Activated naive CD4-positive, alpha-beta T cell treated with anti-CD3 and anti-CD28 coated beads for 36 hours (primary cell): ENCODE results near the gene NRP2. TPM values are rescaled to one million over a fixed set of nuclear protein-coding genes. Genes with fewer than 3 reads are reported as not detected.

Experiments used
- CTCF ChIA-PET: fragments of 350-600 bp; sonication (Branson Sonifier 250); formaldehyde crosslinking; loops from one replicate; lab custom pipeline; 2021; ENCODE audit warnings: antibody characterized with exemption; lab: Charles Lee
- DNase-seq: peaks from one replicate; pipeline ENCODE4 v3.0.0-alpha.2; 2020
- H3K27ac Mint-ChIP-seq: one replicate; pipeline ENCODE4 v1.8.0; 2021; ENCODE audit warnings: mild to moderate bottlenecking, mixed read lengths
- H3K27me3 Mint-ChIP-seq: one replicate; pipeline ENCODE4 v1.8.0; 2021; ENCODE audit warnings: low read depth, mixed read lengths
- H3K36me3 Mint-ChIP-seq: one replicate; pipeline ENCODE4 v1.8.0; 2021; ENCODE audit warnings: low read depth, mixed read lengths
- H3K4me1 Mint-ChIP-seq: one replicate; pipeline ENCODE4 v1.8.0; 2021; ENCODE audit warnings: low read depth, mixed read lengths
- H3K4me3 Mint-ChIP-seq: one replicate; pipeline ENCODE4 v1.8.0; 2021; ENCODE audit warnings: mild to moderate bottlenecking, moderate library complexity, mixed read lengths
- H3K9me3 Mint-ChIP-seq: one replicate; pipeline ENCODE4 v1.8.0; 2021; ENCODE audit warnings: mixed read lengths
- intact Hi-C: fragments of 100-400 bp; cut with micrococcal nuclease; formaldehyde crosslinking; loops from one replicate; pipeline ENCODE4 v1.15.1; 2023
- total RNA-seq, 2 experiments: library from RNA; stranded (reverse); gene quantifications; one replicate each; pipeline ENCODE4 v1.2.3, GENCODE V29; 2021

The NRP2 gene
- total RNA-seq, 2 experiments from 2014 or later, result 2.5 to 2.8 TPM

DNA sequence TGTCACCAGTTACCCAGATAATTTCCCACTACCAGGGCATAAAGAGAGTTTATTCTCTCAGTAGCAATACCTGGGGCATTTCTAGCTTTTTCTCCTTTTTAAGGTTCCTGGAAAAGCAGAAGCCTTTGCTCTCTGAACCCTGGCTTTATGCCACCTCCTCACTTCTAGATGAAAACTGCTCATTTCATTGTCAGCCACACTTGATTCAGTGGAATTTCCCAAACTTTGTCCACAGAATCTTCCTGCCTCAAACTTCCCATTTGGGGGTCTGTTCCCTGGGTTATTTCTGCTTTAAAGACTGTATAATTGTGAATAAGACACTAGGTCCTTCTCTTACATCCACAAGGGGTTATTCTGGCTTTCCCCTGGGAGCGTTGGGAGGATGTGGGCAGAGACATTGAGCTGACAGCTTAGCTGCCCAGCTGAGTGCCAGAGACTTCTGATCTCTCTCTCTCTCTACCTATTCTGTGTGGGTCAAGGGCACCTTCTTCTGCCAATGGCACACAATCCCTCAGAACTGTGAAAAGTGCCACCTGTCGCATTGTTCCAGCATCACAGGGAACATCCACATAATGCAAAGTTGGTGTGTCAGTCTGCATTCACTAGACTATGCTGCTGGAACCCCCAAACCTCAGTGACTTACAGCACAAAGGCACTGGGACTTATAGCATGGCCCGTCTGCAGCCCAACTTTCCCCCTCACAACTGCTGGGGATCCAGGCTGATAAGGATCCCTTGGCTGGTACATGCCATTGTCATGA, 19.9 kb upstream of the NRP2 start:
- H3K4me1 Mint-ChIP-seq, result peaks cover 21% of the 10 kb centered on the region
- no peaks in the 10 kb centered on the region for H3K27me3 Mint-ChIP-seq
- H3K4me3 Mint-ChIP-seq, result no peak overlapping the region
- intact Hi-C loops, result loop anchor here (5.0 kb wide), 1 partner anchor 35 kb away; no protein-coding TSS in a partner anchor
- CTCF ChIA-PET, result interaction anchor here (1.9 kb wide), 1 partner anchor 17 kb away, joined by 5 read pairs; no protein-coding TSS in a partner anchor
- H3K27ac Mint-ChIP-seq, result no peak overlapping the region
- H3K9me3 Mint-ChIP-seq, result peaks cover 1% of the 10 kb centered on the region
- no peaks in the 10 kb centered on the region for H3K36me3 Mint-ChIP-seq
- no peak for DNase-seq

DNA sequence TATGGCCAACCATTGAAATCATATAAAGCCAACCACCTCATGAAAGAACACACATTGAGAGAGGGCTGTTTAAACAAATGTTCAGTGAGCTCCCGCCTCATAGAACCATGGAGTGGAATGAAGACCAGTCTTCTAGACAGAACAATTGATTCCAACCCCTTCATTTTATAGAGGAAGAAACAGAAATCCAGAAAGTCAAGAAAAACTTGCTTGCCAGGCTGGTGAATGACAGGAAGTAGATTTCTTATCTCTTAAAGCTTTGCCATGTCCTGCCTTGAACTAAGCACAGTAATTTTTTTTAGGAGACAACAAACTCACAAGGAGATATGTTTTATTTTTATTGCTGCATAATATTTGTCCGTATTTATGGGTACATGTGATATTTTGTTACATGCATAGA, 16.5 kb upstream of the NRP2 start:
- H3K4me3 Mint-ChIP-seq, result no peak overlapping the region
- no peaks in the 10 kb centered on the region for H3K36me3 Mint-ChIP-seq
- no peak for DNase-seq
- H3K27ac Mint-ChIP-seq, result no peak overlapping the region
- no peaks in the 10 kb centered on the region for H3K27me3 Mint-ChIP-seq
- H3K9me3 Mint-ChIP-seq, result peaks cover 5% of the 10 kb centered on the region
- intact Hi-C loops, result no loop called here
- peaks cover 11% of the 10 kb centered on the region for H3K4me1 Mint-ChIP-seq
- CTCF ChIA-PET, result no interaction called here

DNA sequence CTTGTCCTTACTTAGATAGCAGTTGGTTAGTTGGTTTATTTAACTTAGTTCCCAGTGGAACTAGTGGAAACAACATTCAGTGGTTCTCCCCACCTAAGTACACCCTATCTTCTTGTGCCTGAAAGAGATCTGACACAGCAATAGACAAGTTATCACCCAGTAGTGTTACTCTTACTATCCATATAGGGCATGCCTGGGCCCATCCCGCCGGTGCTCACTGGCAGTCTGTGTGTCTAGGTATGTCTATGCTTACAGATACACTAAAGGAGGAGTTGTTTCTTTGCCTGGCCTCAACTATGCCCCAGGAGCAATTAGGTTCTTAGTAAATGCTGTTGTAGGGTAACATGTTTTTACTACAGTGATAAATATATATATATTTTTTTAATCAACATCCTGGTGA, 12.0 kb upstream of the NRP2 start:
- Mint-ChIP-seq H3K4me1 (peaks cover 2% of the 10 kb centered on the region), H3K27me3 (peaks cover 2% of the 10 kb centered on the region), H3K4me3 (no peak overlapping the region), H3K36me3 (no peaks in the 10 kb centered on the region), H3K9me3 (peaks cover 5% of the 10 kb centered on the region), H3K27ac (no peak overlapping the region)
- intact Hi-C loops, result no loop called here
- no peak for DNase-seq
- CTCF ChIA-PET, result no interaction called here

DNA sequence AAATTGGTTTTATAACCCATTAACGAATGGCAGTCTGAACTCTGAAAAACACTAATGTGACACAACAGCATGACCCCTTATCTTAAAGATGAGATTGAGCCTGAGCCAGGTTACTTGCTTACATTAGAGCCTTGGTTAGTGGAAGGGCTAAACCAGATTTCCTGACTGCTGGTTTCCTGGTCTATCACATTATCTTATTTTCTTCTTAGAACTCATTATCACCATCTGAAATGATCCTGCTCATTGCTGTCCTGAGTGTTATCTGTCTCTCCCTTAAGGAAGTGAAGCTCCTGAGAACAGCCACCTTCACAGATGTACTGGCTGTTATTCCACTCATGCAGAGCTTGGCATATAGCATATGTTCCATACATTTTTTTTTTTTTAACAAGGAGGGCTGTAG, 9.0 kb upstream of the NRP2 start:
- Mint-ChIP-seq H3K4me3 (no peak overlapping the region), H3K27ac (no peak overlapping the region), H3K9me3 (no peaks in the 10 kb centered on the region), H3K36me3 (no peaks in the 10 kb centered on the region), H3K4me1 (no peaks in the 10 kb centered on the region), H3K27me3 (peaks cover 2% of the 10 kb centered on the region)
- CTCF ChIA-PET, result interaction anchor here (1.5 kb wide), 1 partner anchor 18 kb away, joined by 4 read pairs; no protein-coding TSS in a partner anchor
- DNase-seq, result no peak
- intact Hi-C loops, result no loop called here

DNA sequence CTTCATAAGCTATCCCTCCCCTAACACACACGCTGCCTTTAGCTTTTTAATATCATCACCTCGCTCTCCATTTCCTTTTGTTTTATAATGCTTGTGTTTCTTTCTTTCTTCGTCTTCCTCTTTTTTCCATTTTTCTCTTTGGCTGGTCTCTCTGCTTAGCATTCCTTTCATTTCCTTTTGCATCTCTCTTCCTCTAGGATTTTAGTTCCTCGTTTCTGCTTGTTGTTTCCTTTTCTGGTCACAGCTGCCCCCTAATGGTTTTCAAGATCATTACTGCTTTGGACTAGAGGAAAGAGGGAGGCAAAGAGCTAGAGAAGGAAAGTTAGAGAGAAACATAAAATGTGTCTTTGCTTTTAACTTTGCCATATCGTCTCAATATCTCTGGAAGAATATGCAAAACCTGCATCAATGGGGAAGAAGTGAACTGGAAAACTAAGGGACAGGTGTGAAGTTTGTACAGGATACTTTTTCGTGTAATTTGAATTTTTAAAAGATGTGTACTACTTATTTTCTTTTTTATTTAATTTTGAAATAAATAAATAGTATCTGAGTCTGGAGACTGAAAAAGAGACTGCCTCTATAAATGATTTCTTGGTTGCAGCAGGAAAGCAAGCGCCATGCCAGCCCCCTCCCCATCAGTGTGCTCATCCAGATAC, 6.3 kb upstream of the NRP2 start:
- Mint-ChIP-seq H3K27ac (no peak overlapping the region), H3K36me3 (no peaks in the 10 kb centered on the region), H3K9me3 (no peaks in the 10 kb centered on the region), H3K4me3 (no peak overlapping the region), H3K4me1 (peaks cover 2% of the 10 kb centered on the region), H3K27me3 (peaks cover 7% of the 10 kb centered on the region)
- intact Hi-C loops, result loop anchor here (1.0 kb wide), 5 partner anchors 80 to 1568 kb away; no protein-coding TSS in a partner anchor
- CTCF ChIA-PET, result interaction anchor here (0.6 to 3.0 kb wide), 21 partner anchors 13 to 1403 kb away, joined by 3 to 15 read pairs (median 4); no protein-coding TSS in a partner anchor
- DNase-seq, result no peak

DNA sequence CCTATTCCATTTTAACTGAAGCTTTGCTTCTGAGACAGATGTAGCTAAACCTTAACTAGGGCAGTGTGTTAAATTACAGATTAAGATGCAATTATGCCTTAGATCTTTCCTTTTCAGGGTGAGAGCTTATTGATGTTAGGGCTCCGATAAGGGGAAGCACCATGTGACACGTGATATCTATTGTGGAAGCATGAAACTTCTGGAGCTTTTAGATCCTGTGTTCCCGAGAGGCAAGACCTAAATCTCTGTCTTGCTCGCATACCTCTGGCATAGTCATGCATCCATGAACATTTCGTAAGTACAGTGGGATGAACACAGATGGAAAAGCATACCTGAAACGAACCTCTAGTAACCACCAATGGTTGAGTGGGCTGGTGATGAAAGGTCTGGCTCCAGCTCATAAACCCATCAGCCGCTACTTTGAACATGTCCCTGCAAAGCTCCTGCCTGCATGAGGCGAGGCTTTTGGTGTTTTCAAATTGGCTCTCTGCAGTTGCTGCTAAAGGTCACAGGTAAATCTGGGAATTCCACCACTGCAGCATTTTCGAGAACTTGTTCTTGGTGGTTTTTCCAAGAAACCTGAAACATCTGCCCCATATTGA, 3.7 kb upstream of the NRP2 start:
- intact Hi-C loops, result no loop called here
- DNase-seq, result no peak
- CTCF ChIA-PET, result interaction anchor here (0.7 to 1.5 kb wide), 7 partner anchors 16 to 356 kb away, joined by 3 to 6 read pairs (median 3); no protein-coding TSS in a partner anchor
- peaks cover 12% of the 10 kb centered on the region for H3K4me1 Mint-ChIP-seq
- H3K27me3 Mint-ChIP-seq, result peaks cover 22% of the 10 kb centered on the region
- no peak overlapping the region for H3K4me3 Mint-ChIP-seq
- H3K36me3 Mint-ChIP-seq, result no peaks in the 10 kb centered on the region
- H3K9me3 Mint-ChIP-seq, result no peaks in the 10 kb centered on the region
- no peak overlapping the region for H3K27ac Mint-ChIP-seq

DNA sequence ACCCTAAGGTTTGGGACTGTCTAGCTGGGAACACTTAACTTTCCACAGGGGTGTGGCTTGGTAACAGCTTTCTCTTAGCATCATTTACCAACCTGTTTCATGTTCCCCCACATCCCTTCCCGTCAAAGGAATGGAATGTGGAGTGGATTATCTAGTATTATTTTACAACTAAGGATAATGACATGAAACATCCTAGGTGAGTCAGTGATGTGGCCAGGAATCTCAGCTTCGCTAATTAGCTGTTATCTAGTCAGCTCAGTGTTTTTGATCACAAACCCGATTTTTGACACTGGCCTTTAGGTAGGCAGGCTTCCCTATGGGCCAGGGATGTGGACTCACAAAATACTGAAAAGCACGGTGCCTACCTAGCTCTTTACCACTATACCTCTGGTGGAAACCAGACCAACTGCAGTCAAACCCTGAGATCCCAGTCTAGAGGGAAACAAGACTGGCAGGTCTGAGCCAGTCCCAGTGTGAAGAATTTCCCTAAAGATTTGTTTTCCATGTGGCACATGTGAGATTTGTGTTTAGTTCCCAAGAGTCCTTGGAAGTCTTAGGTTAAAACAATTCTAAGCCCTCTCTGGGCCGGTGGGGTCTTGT, 2.8 kb upstream of the NRP2 start:
- peaks cover 31% of the 10 kb centered on the region for H3K27me3 Mint-ChIP-seq
- peaks cover 15% of the 10 kb centered on the region for H3K4me1 Mint-ChIP-seq
- CTCF ChIA-PET, result interaction anchor here (0.7 to 1.5 kb wide), 9 partner anchors 15 to 629 kb away, joined by 3 to 5 read pairs (median 3); no protein-coding TSS in a partner anchor
- no peaks in the 10 kb centered on the region for H3K36me3 Mint-ChIP-seq
- no peaks in the 10 kb centered on the region for H3K9me3 Mint-ChIP-seq
- intact Hi-C loops, result loop anchor here (1.0 to 10.0 kb wide), 10 partner anchors 133 to 1657 kb away; no protein-coding TSS in a partner anchor
- H3K27ac Mint-ChIP-seq, result no peak overlapping the region
- DNase-seq, result no peak
- no peak overlapping the region for H3K4me3 Mint-ChIP-seq

DNA sequence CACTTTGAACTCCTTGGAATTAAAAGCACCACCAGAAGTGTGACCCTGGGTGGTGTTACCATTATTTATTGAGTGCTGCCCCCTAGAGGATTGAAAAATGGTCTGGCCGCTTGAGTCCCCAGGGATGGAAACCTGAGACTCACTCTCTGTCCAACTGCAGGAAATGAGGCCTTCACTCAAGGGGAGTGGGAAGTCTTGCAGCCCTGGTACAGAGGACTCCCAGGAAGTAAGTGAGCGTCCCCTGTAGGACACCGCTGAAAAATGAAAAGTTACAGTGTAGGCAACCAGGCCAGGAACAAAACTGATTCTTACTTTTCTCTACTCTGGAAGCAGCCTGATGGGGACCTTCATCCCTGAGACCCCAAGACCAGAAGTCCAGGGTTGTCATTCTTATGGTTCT, 2.2 kb upstream of the NRP2 start:
- H3K27me3 Mint-ChIP-seq, result peaks cover 36% of the 10 kb centered on the region
- H3K4me3 Mint-ChIP-seq, result no peak overlapping the region
- peaks cover 19% of the 10 kb centered on the region for H3K4me1 Mint-ChIP-seq
- CTCF ChIA-PET, result interaction anchor here (0.7 to 1.5 kb wide), 5 partner anchors 16 to 1387 kb away, joined by 3 to 5 read pairs (median 5); no protein-coding TSS in a partner anchor
- H3K9me3 Mint-ChIP-seq, result no peaks in the 10 kb centered on the region
- intact Hi-C loops, result loop anchor here (1.0 to 10.0 kb wide), 10 partner anchors 132 to 1658 kb away; no protein-coding TSS in a partner anchor
- no peaks in the 10 kb centered on the region for H3K36me3 Mint-ChIP-seq
- H3K27ac Mint-ChIP-seq, result no peak overlapping the region
- peak; percentile 73 for DNase-seq

DNA sequence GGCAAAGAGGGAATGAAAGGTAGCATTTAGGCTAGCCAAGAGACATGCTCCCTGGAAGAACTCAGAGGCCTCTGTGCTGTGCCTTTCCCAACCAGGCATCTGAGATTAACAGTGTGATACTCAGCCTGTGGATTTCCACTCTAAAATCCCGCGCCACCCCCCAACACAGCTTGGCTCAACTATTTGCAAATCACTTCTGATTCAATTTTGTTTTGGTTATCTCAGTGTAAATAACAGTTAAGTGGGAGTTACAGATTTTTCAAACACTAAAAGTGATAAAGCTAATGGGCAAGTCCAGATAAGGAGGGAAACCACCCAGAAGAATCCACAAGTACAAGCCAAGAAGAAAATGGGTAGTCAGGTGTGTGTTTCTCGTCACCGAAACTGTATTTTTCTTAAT, 1.4 kb upstream of the NRP2 start:
- no peaks in the 10 kb centered on the region for H3K9me3 Mint-ChIP-seq
- H3K27ac Mint-ChIP-seq, result no peak overlapping the region
- intact Hi-C loops, result loop anchor here (1.0 to 10.0 kb wide), 10 partner anchors 131 to 1659 kb away; no protein-coding TSS in a partner anchor
- H3K27me3 Mint-ChIP-seq, result peaks cover 43% of the 10 kb centered on the region
- no peaks in the 10 kb centered on the region for H3K36me3 Mint-ChIP-seq
- no peak for DNase-seq
- CTCF ChIA-PET, result interaction anchor here (0.6 to 1.5 kb wide), 5 partner anchors 26 to 1388 kb away, joined by 3 to 5 read pairs (median 3); no protein-coding TSS in a partner anchor
- H3K4me3 Mint-ChIP-seq, result no peak overlapping the region
- H3K4me1 Mint-ChIP-seq, result peaks cover 25% of the 10 kb centered on the region

DNA sequence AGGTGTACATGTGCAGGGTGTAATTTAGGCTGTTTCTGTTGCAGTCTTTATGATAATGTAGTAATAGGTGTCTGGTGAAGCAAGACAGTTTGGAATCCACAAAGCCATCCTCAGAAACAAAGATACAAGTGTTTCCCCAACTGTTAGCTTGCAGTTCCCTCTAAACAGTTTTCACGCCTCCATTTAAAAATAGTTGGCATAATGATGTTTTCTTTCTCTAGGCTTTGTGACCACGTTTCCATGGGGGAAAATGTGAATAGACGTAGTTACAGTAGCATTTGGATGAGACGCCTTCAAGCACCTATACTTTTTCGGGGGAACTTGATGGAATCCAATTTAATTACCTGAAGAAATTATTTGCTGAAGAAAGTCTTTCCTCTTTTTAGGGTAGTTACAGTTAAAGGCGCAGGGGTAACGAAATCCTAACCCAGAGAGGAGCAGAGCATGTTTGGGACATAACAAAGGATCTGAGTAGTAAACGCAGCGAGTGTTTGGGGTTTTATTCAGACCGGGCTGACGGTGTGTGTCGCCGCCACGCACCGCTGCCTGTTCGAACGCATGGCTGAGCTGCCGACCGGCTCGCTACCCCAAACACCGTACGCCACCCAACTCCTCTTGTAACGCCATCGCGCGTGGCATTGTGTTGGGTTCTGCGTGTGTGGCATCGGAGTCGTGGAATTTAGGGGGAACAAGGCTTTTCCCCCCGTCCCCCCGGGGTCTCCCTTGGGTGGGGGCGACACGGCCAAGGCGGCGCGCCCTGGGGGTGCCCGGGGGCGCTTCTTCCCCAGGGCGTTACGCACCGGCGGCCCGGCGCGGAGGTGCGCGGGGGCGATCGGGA, 681 bp upstream of the NRP2 start:
- CTCF ChIA-PET, result interaction anchor here (0.7 to 1.5 kb wide), 3 partner anchors 25 to 651 kb away, joined by 3 to 5 read pairs (median 3); no protein-coding TSS in a partner anchor
- H3K4me3 Mint-ChIP-seq, result peak overlapping the region; percentile 66
- H3K27ac Mint-ChIP-seq, result no peak overlapping the region
- intact Hi-C loops, result loop anchor here (2.0 to 10.0 kb wide), 9 partner anchors 131 to 1659 kb away; no protein-coding TSS in a partner anchor
- H3K27me3 Mint-ChIP-seq, result peaks cover 50% of the 10 kb centered on the region
- no peak for DNase-seq
- H3K36me3 Mint-ChIP-seq, result no peaks in the 10 kb centered on the region
- H3K4me1 Mint-ChIP-seq, result peaks cover 28% of the 10 kb centered on the region
- no peaks in the 10 kb centered on the region for H3K9me3 Mint-ChIP-seq
